ENCODE results near the gene ALK.

DNA sequence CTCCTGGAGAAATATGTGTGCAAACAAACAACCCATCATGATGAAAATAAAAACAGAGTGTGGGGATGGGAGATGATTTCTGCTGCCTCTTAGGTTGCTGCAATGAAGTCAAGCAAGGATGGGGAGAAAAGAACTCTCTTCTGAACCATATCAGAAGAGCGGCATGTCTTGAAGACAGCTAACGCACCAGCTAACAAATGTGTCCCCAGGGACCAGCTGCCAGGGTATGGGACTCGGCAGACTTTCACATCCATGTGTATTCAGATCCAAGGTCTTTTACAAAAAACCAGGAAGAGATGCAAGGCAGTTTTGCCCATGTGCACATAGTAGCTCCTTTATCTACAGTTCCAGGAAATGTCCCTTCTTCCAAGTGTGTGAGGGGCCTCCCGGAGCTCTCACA is 680.8 kb downstream of the ALK start:
- TF ChIP-seq CTCF (IDR thresholded peaks at IDR 0.05) = no peak
- TF ChIP-seq ZFX (IDR thresholded peaks at IDR 0.05; ENCODE audit: borderline replicate concordance) = no peak

Data from 22Rv1 (cell line).